Measurements from ENCODE around the gene ZBTB21. TPM values are rescaled to one million over a fixed set of nuclear protein-coding genes. Genes with fewer than 3 reads are reported as not detected.

ZBTB21 gene
- total and polyA plus RNA-seq, 2 of the 8 experiments (the other 6 are each of a cell fraction or from before 2014, with no cell fraction given) = 3.9 to 17.8 TPM

DNA sequence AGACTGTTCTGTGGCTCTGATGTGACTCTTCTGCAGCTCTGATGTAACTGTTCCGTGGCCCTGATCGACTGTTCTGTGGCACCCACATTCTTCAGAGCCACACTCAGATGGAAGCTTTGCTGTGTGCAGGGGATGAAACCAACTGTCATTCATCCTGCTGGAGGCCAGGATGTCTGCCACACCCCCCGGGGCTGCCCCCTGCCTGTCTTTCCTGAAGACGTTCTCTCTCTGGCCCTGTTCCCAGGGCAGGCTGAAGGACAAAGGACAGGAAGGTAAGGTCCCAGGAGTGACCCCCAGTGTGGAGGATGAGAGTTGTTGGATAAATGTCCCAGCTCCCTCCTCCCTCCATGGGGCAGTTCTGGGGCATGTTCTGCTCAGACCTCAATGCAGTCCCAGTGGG lies 31.6 kb upstream of the ZBTB21 start:
- no peak for FAIRE-seq
- H3K4me2 ChIP-seq (ENCODE audit: insufficient read depth in 1 of 2, low read depth in 2 of 2, low read length in 2 of 2) = no peak overlapping the region
- no peaks in the 10 kb centered on the region for H3K23me2 ChIP-seq (ENCODE audit: low read depth, low read length)
- H2BK120ac ChIP-seq (replicated peaks; ENCODE audit: low read depth, low read length) = no peak overlapping the region
- POLR2A ChIA-PET (ENCODE audit: partially characterized antibody) = interaction anchor here (0.6 to 0.7 kb wide), 2 partner anchors 586 to 1153 kb away, joined by 3 read pairs; no protein-coding TSS in a partner anchor
- H2BK5ac ChIP-seq (ENCODE audit: low read depth, low read length) = no peak overlapping the region; the same call in 1 of the 2 replicates
- H4K8ac ChIP-seq (ENCODE audit: extremely low read depth, insufficient read depth, low read length) = no peak overlapping the region; the same call in 1 of the 2 replicates
- H3K27ac ChIP-seq (ENCODE audit: low read depth, low read length) = no peak overlapping the region
- no peak overlapping the region for H2AFZ ChIP-seq (ENCODE audit: low read length)
- CTCF ChIA-PET (ENCODE audit: partially characterized antibody) = interaction anchor here (0.8 to 1.3 kb wide), 2 partner anchors 12 to 26 kb away, joined by 3 to 4 read pairs; no protein-coding TSS in a partner anchor
- H4K20me1 ChIP-seq (replicated peaks in 1 of 2; ENCODE audit: control insufficient read depth in 1 of 2, insufficient read depth in 2 of 2, low read length in 2 of 2) = no peaks in the 10 kb centered on the region
- H3K79me1 ChIP-seq (ENCODE audit: low read depth, low read length) = no peaks in the 10 kb centered on the region
- H3K9ac ChIP-seq (replicated peaks in 1 of 4; ENCODE audit: extremely low read depth in 1 of 4, low read depth in 3 of 4, low read length in 3 of 4) = no peak overlapping the region
- H2BK12ac ChIP-seq (ENCODE audit: low read depth, low read length) = no peak overlapping the region
- H4K91ac ChIP-seq (replicated peaks; ENCODE audit: insufficient read length, low read length) = no peak overlapping the region
- 79% methylated on average over 4 of the region's 4 CpGs; no CpG with 5 or more reads in 1 of the 2 experiments for WGBS, 2 experiments (ENCODE audit: extremely low coverage in 1 of 2, insufficient coverage in 1 of 2, insufficient read length in 1 of 2, insufficient replicate concordance in 2 of 2, low coverage in 1 of 2, low lambda C conversion rate in 2 of 2, missing lambda C conversion rate in 1 of 2)
- H3K18ac ChIP-seq (ENCODE audit: extremely low read depth, low read length) = no peak overlapping the region
- no peaks in the 10 kb centered on the region for H3K36me3 ChIP-seq (ENCODE audit: control insufficient read depth in 2 of 4, insufficient read depth in 4 of 4, low read length in 3 of 4)
- H3K9me3 ChIP-seq (ENCODE audit: insufficient read depth in 2 of 2, low read depth in 1 of 2, low read length in 1 of 2) = no peaks in the 10 kb centered on the region
- H2AK5ac ChIP-seq (ENCODE audit: low read depth, low read length) = no peak overlapping the region
- H2BK15ac ChIP-seq (ENCODE audit: low read length) = no peak overlapping the region
- no peak overlapping the region for H4K5ac ChIP-seq (ENCODE audit: insufficient read length, low read depth, low read length)
- no peak overlapping the region for H2BK20ac ChIP-seq (ENCODE audit: low read length)
- H3K27me3 ChIP-seq (replicated peaks in 1 of 4; ENCODE audit: control insufficient read depth in 3 of 4, extremely low read depth in 1 of 4, insufficient read depth in 3 of 4, low read length in 3 of 4) = no peaks in the 10 kb centered on the region
- H3K4me3 ChIP-seq (ENCODE audit: extremely low read depth in 1 of 4, insufficient read depth in 2 of 4, low read depth in 3 of 4, low read length in 4 of 4) = no peak overlapping the region
- no peak overlapping the region for H3K14ac ChIP-seq (ENCODE audit: insufficient read length)
- no peak overlapping the region for H3K4ac ChIP-seq (replicated peaks; ENCODE audit: insufficient read length, low read depth, low read length)
- H3K56ac ChIP-seq (replicated peaks; ENCODE audit: insufficient read length, low read depth, low read length) = no peak overlapping the region
- no peaks in the 10 kb centered on the region; a peak in 1 of 7 replicates for H3K4me1 ChIP-seq (replicated peaks in 1 of 4; ENCODE audit: control insufficient read depth in 3 of 4, insufficient read depth in 4 of 4, low read length in 3 of 4)
- no peak for DNase-seq (ENCODE audit: low read depth in 1 of 2, low spot score in 2 of 2)
- H3K79me2 ChIP-seq (ENCODE audit: control insufficient read depth in 1 of 2, insufficient read depth in 2 of 2, low read length in 2 of 2) = no peaks in the 10 kb centered on the region
- H3K23ac ChIP-seq (ENCODE audit: insufficient read length) = no peak overlapping the region
